HG02970 (cell line): ENCODE results near the gene PRSS33.

Source experiments
- ATAC-seq: cut with Tn5 transposase; IDR thresholded peaks from one replicate; pipeline ENCODE4 v1.9.1; 2021; ENCODE audit warnings: mild to moderate bottlenecking, moderate library complexity, moderate number of reproducible peaks; ENCODE audit not compliant: unreplicated experiment, low FRiP score

PRSS33 gene

DNA sequence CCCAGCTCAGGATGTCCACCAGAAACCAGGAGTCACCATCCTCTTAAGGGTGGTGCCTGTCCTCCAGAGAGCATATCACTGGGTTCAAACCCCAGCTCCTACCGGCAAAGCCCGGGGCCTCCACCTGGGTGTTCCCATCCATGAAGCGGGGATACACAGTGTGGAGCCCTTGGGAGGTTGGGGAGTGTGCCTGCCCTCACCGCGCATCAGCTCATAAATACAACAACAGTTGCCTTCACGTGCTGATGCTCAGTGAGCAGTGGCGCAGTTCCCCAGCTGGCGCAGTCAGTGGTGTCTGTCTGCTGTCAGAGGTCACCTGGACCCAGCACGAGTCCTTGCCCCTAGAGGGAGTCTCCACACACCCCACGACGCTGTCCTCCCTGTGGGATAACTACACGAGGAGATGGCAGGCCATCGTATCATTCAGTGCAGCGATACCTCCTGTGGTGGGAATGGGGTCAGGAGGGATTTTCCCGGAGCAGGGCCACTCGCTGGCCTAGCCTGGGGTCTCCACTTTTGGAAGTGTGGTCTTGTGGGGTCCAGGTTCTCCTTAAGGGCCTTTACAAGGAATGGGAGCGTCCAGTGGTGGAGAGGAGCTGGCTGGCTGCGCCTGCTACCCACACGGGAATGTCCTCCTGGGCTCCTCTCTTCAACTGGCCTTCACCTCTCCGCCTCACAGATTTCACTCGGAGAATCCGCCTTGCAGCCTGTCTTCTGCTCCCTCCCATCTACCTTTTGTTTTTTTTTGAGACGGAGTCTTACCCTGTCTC is 8.0 kb downstream of the PRSS33 start:
- no peak for ATAC-seq

GRCh38 chr16:2778630-2778958 is 8.8 kb downstream of the PRSS33 start:
- no peak for ATAC-seq

GRCh38 chr16:2777903-2778629 is 9.3 kb downstream of the PRSS33 start:
- no peak for ATAC-seq

DNA sequence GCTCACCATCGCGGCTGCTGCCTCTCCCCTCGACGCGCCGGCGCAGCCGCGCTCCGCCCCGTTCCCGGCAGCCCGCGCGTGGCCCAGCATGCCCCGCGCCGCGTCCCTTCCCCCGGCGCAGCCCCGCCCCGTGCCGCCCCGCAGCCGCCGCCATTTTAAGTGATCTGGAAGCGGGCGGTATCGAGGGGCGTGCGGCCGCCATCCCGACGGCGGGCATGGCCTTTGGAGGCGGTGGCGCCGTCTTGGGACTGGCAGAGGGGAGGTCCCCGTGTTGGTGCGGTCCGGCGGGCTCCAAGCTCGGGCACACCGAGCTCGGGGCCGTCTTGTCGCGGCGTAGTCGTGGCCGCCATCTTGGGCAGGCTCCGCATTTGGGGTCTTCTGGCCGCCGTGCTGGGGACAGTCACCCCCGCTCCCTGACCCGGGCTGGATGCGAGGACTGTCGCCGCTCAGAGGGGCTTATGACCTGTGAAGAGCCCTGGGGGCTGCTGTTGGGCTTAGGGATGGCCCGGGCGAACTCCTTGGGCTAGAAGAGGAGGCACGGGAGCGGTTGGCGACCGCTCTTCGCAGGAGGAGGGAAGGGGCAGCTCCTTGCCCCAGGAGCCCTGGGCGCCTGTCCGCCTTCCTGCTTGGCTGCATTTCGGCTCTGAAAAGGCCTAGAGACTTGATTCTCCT is 10.0 kb downstream of the PRSS33 start, which contains the start of gene ELOB:
Gene ELOB (minus strand): TSS at position 50 of the 672 bp plus-strand sequence. CDS start 41 bp downstream, at position 9.
- peak; percentile 67 for ATAC-seq

DNA sequence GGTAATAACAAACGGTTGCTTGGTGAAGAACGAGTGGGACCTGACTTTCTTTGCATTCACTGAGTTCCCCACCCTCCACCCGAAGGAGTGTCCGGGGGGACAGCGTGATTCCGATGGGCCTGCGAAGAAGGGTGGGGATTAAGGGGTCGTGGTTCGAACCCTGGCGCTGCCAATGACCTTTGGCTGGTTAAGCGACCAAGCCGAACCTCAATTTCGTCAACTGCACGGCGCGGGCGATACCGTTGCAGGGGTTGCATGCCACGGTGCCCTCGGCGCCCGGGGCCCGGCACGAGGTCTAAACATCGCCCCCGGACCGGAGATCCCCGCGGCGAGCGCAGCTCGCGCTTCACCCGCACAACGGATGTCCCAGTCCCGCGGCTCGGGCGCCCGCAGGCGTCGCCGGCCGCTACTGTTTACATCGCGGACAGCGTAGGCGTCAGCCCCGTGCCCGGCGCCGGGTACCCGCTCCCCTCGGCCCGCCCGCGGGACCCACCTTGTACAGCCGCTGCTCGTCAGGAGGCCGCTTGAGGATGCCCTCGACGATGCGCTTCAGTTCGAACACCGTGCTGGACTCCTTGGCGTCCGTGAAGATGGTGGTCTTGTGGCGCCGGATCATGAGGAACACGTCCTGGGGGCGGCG is 10.7 kb downstream of the PRSS33 start:
- peak; percentile 22 for ATAC-seq

GRCh38 chr16:2775765-2776499 is 11.4 kb downstream of the PRSS33 start:
- ATAC-seq: no peak

DNA sequence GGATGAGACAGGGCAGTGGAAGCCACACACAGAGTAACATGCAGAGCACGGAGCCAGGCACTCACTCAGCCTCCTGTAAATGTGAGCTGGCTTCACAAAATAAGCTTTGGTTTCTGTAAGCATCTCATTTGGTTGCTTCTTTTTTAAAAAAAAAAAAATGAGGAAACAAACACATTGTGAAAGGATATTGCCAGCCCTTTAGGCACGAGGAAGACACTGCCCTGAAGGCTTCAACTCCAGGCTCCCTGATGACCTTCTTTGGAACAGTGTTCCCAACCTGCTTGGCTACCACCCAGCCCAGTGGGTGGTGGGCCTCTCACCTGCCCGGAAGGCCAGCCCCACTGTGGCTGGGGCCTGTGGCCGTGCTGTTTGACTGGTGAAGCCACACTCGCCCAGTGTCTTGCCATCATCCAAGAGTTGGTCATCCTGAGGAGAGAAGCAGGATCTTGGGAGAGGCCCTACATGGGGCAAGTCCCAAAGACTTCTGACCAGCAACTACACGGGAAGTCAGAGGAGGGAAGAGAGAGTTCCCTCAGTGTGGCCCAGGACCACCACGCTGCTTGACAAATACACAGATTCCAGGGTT is 12.1 kb downstream of the PRSS33 start:
- no peak for ATAC-seq

DNA sequence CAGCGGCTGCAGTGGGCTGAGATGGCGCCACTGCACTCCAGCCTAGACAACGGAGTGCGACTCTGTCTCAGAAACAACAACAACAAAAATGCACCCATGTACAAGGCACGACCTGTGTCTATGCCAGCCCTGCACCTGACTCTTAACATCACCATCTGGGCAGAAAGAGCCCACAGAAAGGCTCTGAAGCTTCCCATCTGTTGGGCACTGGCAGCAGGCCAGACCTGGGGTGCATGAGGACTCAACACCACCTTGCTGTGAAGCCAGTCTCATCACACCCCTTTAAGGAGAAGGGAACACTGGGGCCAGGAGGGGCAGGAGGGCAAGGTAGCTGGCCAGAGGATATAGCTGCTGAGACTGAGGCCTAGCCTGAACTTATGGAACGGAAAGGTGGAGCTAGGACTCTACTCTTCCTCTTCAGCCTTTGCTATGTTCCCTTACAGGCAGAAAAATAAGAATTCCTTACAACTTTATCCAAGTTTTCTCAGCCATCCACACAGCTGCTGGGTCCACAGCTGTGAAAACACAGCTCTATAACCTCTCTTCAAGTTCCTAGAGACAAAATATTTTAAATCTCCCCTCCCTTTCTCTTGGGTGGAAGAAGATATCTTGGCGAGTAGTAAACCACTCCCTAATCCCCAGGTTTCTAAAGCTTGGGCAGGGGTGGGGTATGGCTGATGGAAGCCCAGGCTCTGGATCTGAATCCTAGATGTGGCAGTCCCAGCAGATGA is 13.0 kb downstream of the PRSS33 start:
- no peak for ATAC-seq

GRCh38 chr16:2773188-2773968 is 14.0 kb downstream of the PRSS33 start:
- no peak for ATAC-seq

DNA sequence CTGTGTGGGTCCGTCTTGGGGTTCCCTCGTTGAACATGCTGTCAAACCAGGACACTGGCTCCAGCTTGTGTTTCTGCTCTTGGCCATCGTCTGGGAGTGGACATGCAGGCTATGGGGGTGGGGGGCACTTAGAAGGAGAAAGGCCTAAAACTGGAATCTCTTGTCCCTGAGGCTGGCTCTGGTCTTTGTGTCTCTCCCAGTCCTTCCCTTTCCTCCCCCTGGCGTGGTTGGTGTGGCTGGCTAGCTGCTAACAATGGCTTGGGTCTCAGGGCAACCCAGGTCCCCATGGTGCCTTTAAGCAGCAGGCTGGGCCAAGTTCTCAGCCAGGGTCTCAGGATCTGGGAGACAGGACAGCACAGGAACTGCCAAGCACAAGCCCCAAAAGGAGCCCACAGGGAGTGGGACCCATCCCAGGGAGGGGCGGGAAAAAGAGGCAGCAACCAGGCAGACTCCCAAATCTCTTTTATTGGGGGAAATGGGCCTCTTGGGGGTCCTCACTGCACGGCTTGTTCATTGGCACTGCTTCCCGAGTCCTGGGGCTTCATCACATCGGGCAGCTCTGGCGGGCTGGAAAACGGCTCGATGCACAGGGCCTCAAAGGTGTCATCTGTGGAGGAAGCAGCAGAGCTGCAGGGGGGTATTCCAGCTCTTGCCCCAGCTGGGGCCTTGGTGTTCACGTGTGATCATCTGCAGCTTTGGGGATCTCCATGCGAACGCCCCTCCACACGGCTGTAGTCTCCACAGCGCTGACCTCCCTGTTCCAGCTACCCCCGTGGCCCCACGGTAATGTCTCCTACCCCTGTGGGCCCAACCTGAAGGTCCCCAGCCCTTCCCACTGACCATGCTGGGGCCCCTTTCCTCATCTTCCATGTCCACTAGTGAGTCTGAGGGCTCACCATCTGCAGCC is 15.6 kb downstream of the PRSS33 start:
- no peak for ATAC-seq

DNA sequence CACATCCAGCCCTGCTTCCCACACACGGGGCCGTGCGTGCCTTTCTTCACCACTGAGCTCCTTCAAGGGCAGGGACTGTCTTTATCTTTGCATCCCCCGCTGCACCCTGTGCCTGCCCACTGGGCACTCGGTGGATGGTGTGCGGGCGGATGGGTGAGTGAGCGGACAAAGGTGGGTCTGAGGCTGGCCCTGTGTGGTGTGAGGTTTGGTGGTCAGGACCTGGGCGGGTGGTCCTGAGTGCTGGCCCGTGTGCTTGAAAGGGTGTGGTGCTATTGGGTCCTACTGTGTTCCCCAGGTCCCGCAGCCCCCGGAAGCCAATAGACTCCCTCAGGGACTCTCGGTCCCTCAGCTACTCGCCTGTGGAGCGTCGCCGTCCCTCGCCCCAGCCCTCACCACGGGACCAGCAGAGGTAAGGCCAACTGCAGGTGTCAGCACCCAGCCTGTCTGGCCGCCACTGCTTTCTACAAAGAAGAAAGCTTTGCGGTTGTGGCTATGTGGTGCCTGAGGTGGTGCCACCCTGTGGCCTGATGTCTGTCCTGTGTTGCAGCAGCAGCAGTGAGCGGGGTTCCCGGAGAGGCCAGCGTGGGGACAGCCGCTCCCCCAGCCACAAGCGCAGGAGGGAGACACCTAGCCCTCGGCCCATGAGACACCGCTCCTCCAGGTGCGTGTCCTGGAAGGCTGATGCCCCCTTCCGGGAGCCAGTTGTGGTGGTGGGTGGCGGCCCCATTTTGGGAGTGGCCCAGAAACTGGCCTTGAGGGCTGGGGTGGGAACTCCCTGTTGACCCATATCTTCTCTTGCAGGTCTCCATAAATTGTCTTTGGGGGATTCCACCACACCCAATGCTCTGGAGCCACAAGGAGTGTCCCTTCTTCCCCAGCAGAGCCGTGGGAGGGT is 17.1 kb downstream of the PRSS33 start:
- ATAC-seq: no peak

DNA sequence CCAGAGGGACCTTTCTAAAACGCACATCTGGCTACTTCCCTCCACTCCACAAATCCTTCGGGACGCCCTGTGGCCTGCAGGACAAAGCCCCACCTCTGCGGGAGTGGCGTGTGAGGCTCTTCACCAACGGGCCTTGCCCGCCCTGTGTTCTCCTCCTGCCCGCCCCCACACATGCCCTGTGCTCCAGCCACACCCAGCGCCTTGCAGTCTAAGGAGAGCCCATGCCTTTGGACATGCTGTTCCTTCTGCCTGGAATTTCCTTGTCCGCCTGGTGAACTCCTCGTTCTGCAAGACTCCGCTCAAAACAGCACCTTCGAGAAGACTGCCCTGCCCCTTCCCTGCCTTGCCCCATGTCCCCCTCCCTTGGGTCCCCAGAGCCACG is 17.7 kb downstream of the PRSS33 start:
- ATAC-seq: no peak

- ATAC-seq: no peak
These were observed 18.2 kb downstream of the PRSS33 start for GRCh38 chr16:2769100-2769529.

GRCh38 chr16:2768403-2769089 is 18.8 kb downstream of the PRSS33 start:
- no peak for ATAC-seq

DNA sequence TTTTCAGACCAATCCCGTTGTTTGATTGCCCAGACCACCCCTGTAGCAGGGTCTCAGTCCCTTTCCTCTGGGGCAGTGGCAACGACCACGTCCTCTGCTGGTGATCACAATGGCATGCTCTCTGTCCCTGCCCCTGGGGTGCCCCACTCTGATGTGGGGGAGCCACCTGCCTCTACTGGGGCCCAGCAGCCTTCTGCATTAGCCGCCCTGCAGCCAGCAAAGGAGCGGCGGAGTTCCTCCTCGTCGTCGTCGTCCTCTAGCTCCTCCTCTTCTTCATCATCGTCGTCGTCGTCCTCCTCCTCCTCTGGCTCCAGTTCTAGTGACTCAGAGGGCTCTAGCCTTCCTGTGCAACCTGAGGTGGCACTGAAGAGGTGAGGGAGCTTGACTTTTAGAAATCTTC is 19.5 kb downstream of the PRSS33 start:
- ATAC-seq: no peak
